Measurements from ENCODE around the gene DET1. TPM values are rescaled to one million over a fixed set of nuclear protein-coding genes. Genes with fewer than 3 reads are reported as not detected.
"Not testable (repeated sequence)": the region's sequence is repeated elsewhere in the genome, so short reads cannot be mapped to it uniquely, and the experiment has no call there.

DET1 gene
- polyA plus RNA-seq, 1 donor from 2014 or later, result 1.1 TPM

GRCh38 chr15:88470625-88471372 lies 75.7 kb downstream of the DET1 start:
- no peak overlapping the region for H3K27ac Mint-ChIP-seq
- no peaks in the 10 kb centered on the region for H3K36me3 Mint-ChIP-seq
- H3K27me3 Mint-ChIP-seq, result no peaks in the 10 kb centered on the region
- peaks cover 17 to 23% (median 19%) of the 10 kb centered on the region in 3 donors for H3K4me1 Mint-ChIP-seq
- no peak overlapping the region for H3K4me3 Mint-ChIP-seq
- H3K9me3 Mint-ChIP-seq, result no peaks in the 10 kb centered on the region

- peaks cover 2% of the 10 kb centered on the region for H3K36me3 Mint-ChIP-seq
- no peak overlapping the region for H3K4me3 Mint-ChIP-seq
- H3K9me3 Mint-ChIP-seq, result no peaks in the 10 kb centered on the region
- H3K27me3 Mint-ChIP-seq, result no peaks in the 10 kb centered on the region
- no peak overlapping the region for H3K27ac Mint-ChIP-seq
- H3K4me1 Mint-ChIP-seq, result peaks cover 21 to 23% (median 21%) of the 10 kb centered on the region in 3 donors
Observed at GRCh38 chr15:88469321-88469720, 77.2 kb downstream of the DET1 start.

GRCh38 chr15:88468721-88469120 lies 77.8 kb downstream of the DET1 start:
- not testable (repeated sequence) for H3K9me3 Mint-ChIP-seq, H3K36me3 Mint-ChIP-seq, H3K27me3 Mint-ChIP-seq
- Mint-ChIP-seq H3K4me3 (peak overlapping the region in 2 of 4 donors; percentile 93 to 99), H3K4me1 (peaks cover 21 to 23% (median 22%) of the 10 kb centered on the region in 3 donors), H3K27ac (peak overlapping the region in 1 of 3 donors; percentile 98)

GRCh38 chr15:88467935-88468528 lies 78.4 kb downstream of the DET1 start:
- peaks cover 21 to 25% (median 23%) of the 10 kb centered on the region in 3 donors for H3K4me1 Mint-ChIP-seq
- no peaks in the 10 kb centered on the region for H3K9me3 Mint-ChIP-seq
- peaks cover 2% of the 10 kb centered on the region for H3K36me3 Mint-ChIP-seq
- no peaks in the 10 kb centered on the region for H3K27me3 Mint-ChIP-seq
- peak overlapping the region; percentile 98 to 99 (median 99) for H3K27ac Mint-ChIP-seq
- peak overlapping the region in 3 of 4 donors; percentile 93 to 99 (median 99) for H3K4me3 Mint-ChIP-seq

GRCh38 chr15:88467073-88467934 lies 79.2 kb downstream of the DET1 start, which contains the start of the genes MRPL46 and MRPS11:
Gene MRPL46, minus strand, starts transcription at chr15:88467388. Its CDS starts 11 bp downstream, at chr15:88467377.
Gene MRPS11, plus strand, starts transcription at chr15:88467708. Its CDS starts 10 bp downstream, at chr15:88467718.
- Mint-ChIP-seq H3K4me3 (peak within 1 kb of the TSS in 3 of 4 donors; percentile 93 to 99 (median 99)), H3K9me3 (no peaks in the 10 kb centered on the region), H3K27me3 (no peaks in the 10 kb centered on the region), H3K4me1 (peaks cover 21 to 25% (median 23%) of the 10 kb centered on the region in 3 donors), H3K36me3 (peaks cover 2% of the 10 kb centered on the region), H3K27ac (peak within 1 kb of the TSS; percentile 98 to 99 (median 99))

GRCh38 chr15:88465633-88466224 lies 80.8 kb downstream of the DET1 start:
- peaks cover 2% of the 10 kb centered on the region for H3K36me3 Mint-ChIP-seq

GRCh38 chr15:88463870-88464532 lies 82.5 kb downstream of the DET1 start:
- peak overlapping the region in 2 of 4 donors; percentile 80 to 82 for H3K4me3 Mint-ChIP-seq
- peaks cover 2% of the 10 kb centered on the region for H3K36me3 Mint-ChIP-seq
- H3K27ac Mint-ChIP-seq, result peak overlapping the region in 2 of 3 donors; percentile 1 to 62
- peaks cover 21 to 26% (median 23%) of the 10 kb centered on the region in 3 donors for H3K4me1 Mint-ChIP-seq
- H3K27me3 Mint-ChIP-seq, result no peaks in the 10 kb centered on the region
- H3K9me3 Mint-ChIP-seq, result no peaks in the 10 kb centered on the region

More at GRCh38 chr15:88465633-88466224, 80.8 kb downstream of the DET1 start:
- Mint-ChIP-seq H3K4me1 (peaks cover 21 to 26% (median 23%) of the 10 kb centered on the region in 3 donors), H3K4me3 (peak overlapping the region in 3 of 4 donors; percentile 27 to 63 (median 34)), H3K9me3 (no peaks in the 10 kb centered on the region), H3K27me3 (no peaks in the 10 kb centered on the region), H3K27ac (no peak overlapping the region)

Other genes with a start within 250 kb of the DET1 start
- 56.2 TPM for gene MRPL46, start 79.3 kb downstream of the DET1 start, polyA plus RNA-seq
- gene MRPS11, start 79.0 kb downstream of the DET1 start, polyA plus RNA-seq, result 60.1 TPM
- gene AEN, start 74.7 kb upstream of the DET1 start, polyA plus RNA-seq, result 40.8 TPM
- gene ISG20, start 92.3 kb upstream of the DET1 start, polyA plus RNA-seq, result 760 TPM